Muscle layer of colon (tissue), 2 donors: ENCODE results near the gene ULK1.
A peak's percentile ranks its signal among the peaks of the same experiment; 100 is the strongest.

ENCODE experiments used
- H3K27ac ChIP-seq: one replicate; pipeline ENCODE4 v1.7.0; 2013; ENCODE audit warnings: low read depth, mild to moderate bottlenecking, low read length, moderate library complexity
- H3K27me3 ChIP-seq, 2 donors: one replicate each; pipeline ENCODE4 v1.7.0; 2013; ENCODE audit warnings: low read length in 2 of 2, mild to moderate bottlenecking in 2 of 2; ENCODE audit not compliant: insufficient read depth in 2 of 2, control insufficient read depth in 1 of 2
- H3K36me3 ChIP-seq: one replicate; pipeline ENCODE4 v1.7.0; 2013; ENCODE audit warnings: mild to moderate bottlenecking, low read length; ENCODE audit not compliant: insufficient read depth
- H3K4me1 ChIP-seq: one replicate; pipeline ENCODE4 v1.7.0; 2013; ENCODE audit warnings: mild to moderate bottlenecking, low read length; ENCODE audit not compliant: insufficient read depth
- H3K4me3 ChIP-seq, 2 donors: one replicate each; pipeline ENCODE4 v1.7.0; 2013; ENCODE audit warnings: low read length in 2 of 2, low read depth in 1 of 2, mild to moderate bottlenecking in 1 of 2, moderate library complexity in 1 of 2
- H3K9ac ChIP-seq: one replicate; pipeline ENCODE4 v1.7.0; 2013; ENCODE audit warnings: low read length
- H3K9me3 ChIP-seq: one replicate; pipeline ENCODE4 v1.7.0; 2013; ENCODE audit warnings: mild to moderate bottlenecking, low read length
- donor health status: abdominal sarcoma.
- donor health status: Adenocarcinoma of cecum.

The ULK1 gene

DNA sequence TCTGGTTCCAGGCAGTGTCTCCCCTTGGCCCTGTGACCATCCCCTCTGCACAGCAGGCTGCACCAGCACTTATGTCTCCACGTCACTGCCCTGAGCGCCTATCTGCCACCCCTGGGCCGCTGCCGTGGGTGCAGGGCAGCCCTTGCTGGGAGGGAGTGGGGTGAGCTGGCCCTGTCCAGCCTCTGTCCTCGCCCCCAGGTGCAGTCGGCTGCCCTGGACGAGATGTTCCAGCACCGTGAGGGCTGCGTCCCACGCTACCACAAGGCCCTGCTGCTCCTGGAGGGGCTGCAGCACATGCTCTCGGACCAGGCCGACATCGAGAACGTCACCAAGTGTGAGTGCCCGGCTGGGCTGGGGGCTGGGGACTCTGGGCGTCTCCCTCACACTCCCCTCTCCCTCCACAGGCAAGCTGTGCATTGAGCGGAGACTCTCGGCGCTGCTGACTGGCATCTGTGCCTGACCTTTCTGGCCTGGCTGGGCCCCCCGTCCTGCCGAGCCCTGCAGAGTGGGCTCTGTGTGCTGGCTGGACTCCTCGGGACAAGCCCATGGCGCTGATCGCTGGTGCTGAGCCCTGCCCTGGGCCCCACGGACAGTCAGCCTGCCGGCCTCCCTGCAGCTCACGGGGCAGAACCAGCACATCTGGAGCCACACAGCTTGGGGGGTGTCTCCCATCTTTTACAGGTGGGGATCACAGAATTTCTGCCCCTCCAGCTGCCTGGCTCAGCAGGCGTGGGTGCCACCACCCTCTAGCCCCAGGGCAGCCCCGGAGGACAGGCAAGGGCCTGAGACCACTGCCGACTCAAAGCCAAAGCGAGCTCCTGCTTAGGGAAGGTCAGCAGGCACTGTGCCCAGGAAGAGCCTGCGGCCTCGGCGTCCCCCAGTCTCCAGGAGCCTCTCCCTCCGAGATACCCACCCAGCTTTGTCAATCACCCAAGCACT, 26.7 kb downstream of the ULK1 start:
- no peaks in the 10 kb centered on the region for H3K9me3 ChIP-seq
- no peak overlapping the region for H3K4me3 ChIP-seq
- no peaks in the 10 kb centered on the region for H3K27me3 ChIP-seq
- peaks cover 24% of the 10 kb centered on the region for H3K36me3 ChIP-seq
- no peak overlapping the region for H3K27ac ChIP-seq
- H3K9ac ChIP-seq, result no peak overlapping the region
- no peaks in the 10 kb centered on the region for H3K4me1 ChIP-seq

DNA sequence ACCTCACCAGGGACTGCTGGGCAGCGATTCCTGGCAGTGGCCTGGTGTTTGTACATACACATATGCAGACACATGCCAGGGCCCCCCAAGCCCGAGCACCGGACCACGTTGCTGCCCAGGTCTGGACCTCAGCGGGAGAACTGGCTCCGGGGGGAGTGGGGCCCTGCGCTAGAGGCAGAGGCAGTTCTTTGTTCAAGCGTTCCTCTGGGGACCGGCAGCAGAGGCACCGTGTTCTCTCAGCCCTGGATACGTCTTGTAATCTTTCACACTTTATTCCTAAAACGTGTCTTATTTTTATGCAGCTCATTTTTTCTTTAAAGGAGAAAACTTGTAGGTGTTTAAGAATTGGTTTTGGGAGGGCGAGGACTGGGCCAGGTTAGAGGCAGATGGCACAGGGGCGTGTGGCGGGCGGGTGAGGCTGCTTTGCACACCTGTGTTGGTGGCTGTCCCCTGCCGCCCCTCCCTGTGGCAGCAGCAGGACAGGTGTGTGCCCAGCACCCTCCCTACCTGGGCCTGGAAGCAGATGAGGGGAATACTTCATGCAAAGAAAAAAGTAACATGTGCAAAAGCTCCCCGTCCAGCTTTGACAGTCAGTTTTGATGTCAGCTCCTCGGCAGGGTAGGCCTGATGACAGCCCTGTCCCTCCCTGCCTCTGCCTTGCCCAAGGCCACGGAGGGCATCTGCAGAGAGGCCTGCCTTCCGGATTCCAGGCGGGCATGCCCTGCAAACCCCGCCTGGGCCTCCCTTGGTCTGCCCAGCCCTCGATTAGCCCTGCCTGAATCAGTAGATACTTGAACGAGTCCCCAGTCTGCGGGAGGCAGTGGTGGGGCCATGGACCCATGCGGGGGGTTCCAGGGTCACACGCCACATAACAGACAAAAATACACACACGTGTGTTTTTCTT, 27.7 kb downstream of the ULK1 start:
- Histone ChIP-seq H3K36me3 (peaks cover 18% of the 10 kb centered on the region), H3K9ac (no peak overlapping the region), H3K27ac (no peak overlapping the region), H3K4me3 (no peak overlapping the region), H3K9me3 (no peaks in the 10 kb centered on the region), H3K4me1 (no peaks in the 10 kb centered on the region), H3K27me3 (no peaks in the 10 kb centered on the region)

DNA sequence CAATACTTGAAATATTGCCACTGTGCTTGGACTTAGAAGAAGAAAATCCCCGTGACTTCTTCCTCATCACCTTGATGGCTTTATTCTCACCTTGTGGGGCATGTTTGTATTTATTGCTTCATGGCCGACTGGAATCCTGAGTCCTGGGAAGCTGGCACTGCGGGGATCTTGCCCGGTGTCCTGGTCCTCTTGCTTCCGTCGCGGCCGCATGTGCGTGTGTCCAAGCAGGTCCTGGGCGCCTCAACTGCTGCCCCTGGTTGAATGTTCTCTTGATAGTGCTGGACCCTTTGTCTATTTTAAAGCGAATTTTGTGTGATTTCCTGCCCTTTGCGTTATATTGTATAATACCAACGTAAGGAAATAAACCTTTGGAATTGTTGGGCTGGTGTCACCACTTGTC, 28.4 kb downstream of the ULK1 start:
- Histone ChIP-seq H3K4me3 (no peak overlapping the region), H3K36me3 (peaks cover 18% of the 10 kb centered on the region), H3K27me3 (no peaks in the 10 kb centered on the region), H3K4me1 (no peaks in the 10 kb centered on the region), H3K27ac (no peak overlapping the region), H3K9me3 (no peaks in the 10 kb centered on the region), H3K9ac (no peak overlapping the region)

DNA sequence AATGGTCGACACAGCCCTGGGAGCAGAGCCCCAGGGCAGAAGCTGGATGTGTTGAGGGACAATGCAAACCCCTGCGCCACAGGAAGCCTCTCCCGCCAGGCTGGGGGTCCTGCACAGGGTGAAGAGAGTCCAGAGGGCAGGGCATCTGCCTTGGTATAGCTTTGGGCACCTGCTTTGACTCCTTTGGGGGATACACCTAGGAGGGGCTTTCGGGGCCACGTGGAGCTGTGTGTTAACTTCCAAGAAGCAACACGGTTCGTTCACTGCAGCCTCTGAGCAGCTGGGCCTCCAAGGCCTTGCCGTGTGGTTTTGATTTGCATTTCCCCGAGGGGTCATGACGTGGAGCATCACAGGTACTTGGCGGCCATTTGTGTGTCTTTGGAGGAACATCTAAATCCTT, 28.8 kb downstream of the ULK1 start:
- Histone ChIP-seq H3K27ac (no peak overlapping the region), H3K4me3 (no peak overlapping the region), H3K27me3 (no peaks in the 10 kb centered on the region), H3K9ac (no peak overlapping the region), H3K36me3 (peaks cover 18% of the 10 kb centered on the region), H3K4me1 (no peaks in the 10 kb centered on the region), H3K9me3 (no peaks in the 10 kb centered on the region)

DNA sequence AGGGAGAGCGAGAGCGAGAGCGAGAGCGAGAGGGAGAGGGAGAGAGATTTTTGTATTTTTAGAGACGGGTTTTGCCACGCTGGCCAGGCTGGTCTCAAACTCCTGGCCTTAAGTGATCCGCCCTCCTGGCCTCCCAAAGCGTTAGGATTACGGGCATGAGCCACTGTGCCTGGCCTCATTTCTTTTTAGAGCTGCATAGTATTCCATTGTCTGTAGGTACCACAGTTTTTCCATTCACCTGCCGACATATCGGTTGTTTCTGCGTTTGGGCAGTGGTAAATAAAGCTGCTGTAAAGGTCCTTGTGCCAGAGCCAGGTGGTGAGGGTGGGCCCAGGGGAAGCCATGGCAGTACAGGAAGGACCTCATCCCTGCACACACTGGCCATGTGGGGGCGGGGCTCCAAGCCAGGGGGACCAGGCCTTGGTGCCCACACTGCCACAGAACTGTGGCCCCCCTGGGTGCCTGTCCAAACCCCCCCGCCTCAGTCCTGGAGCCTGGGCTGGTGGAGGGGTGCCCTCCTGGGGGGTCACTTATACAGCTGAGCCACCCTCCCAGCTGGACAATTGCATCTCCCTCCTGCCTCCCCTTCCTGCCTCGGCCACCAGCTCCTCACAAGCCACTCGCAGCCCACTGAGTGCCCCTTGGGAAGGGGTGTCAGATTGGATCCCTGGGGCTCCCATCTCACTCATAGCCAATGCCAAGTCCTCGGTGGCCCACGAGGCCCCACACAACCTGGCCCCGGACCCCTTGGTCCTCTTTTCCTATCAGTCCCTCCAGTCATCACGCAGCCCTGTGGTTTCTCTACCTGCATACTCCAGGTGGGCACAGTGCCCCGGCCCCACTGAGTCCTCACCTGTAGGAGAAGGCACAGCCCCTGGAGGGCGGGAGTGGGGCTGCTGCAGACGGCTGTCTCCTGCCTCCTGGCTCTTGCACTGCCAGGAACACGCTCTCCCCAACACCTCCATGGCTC, 33.0 kb downstream of the ULK1 start:
- Histone ChIP-seq H3K36me3 (peaks cover 3% of the 10 kb centered on the region), H3K9ac (no peak overlapping the region), H3K4me1 (peaks cover 8% of the 10 kb centered on the region), H3K27me3 (no peaks in the 10 kb centered on the region), H3K27ac (peak overlapping the region; percentile 23), H3K4me3 (no peak overlapping the region), H3K9me3 (no peaks in the 10 kb centered on the region)

DNA sequence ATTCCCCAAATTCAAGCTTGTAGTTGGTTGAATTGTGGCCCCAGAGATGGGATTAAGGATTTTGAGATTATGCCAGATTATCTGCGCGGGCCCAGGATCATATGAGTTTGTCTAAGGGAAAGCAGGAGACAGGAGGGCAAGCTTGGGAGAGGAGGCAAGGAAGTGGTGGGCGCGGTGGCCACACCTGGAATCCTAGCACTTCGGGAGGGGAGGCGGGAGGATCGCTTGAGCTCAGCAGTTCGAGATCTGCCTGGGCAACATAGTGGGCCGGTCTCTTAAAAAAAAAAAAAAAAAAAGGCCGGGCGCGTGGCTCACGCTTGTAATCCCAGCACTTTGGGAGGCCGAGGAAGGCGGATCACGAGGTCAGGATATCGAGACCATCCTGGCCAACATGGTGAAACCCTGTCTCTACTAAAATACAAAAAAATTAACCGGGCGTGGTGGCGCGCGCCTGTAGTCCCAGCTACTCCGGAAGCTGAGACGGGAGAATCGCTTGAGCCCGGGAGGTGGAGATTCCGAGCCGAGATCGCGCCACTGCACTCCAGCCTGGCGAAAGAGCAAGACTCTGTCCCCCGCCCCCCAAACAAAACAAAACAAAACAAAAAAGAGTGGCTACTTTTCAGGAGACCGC, 33.8 kb downstream of the ULK1 start:
- peak overlapping the region; percentile 60 to 80 for H3K4me3 ChIP-seq
- no peaks in the 10 kb centered on the region for H3K27me3 ChIP-seq
- H3K4me1 ChIP-seq, result peaks cover 8% of the 10 kb centered on the region
- no peaks in the 10 kb centered on the region for H3K9me3 ChIP-seq
- H3K36me3 ChIP-seq, result peaks cover 11% of the 10 kb centered on the region
- H3K27ac ChIP-seq, result peak overlapping the region; percentile 85
- no peak overlapping the region for H3K9ac ChIP-seq

DNA sequence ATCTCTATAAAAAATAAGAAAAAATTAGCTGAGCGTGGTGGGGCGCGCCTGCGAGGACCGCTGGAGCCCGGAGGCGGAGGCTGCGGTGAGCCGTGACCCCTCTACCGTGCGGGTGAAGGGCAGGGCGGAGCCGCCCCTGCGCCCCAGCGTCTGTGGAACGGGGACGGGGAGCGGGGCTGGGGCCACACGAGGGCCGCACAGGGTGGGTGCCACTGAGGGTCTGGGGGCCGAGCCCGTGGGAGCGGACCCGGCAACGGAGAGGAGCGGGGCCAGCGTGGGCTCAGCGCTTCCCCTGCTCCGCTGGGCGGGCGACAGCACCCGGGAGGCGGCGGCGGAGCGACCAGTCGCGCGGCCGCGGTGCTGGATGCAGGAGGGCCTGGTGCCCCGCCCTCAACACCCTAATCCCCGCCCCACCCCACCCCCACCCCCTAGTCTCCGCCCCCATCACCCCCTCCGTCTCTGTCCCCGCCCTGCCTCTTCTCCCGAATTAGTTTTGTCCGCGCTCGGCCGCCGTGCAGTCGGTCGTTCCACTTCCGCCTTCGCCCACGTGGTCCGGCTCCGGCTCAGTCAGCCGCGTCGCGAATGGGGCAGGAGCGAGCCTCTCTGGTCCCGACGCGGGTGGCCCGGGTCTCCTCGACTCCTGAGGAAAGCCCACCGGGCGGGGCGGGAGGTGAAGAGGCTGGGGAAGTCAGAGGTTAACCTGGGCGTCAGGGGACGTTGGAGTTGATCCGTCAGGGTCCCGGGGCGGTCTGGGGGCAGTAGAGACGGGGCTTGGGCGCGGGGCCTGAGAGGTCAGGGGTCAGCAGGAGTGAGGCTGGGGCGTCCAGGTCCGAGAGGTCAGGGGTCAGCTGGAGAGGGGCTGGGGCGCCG, 34.5 kb downstream of the ULK1 start, which contains the start of gene PUS1:
PUS1 (plus strand) TSS at position 566 of the 870 bp plus-strand sequence. CDS start 447 bp downstream, outside the sequence.
- Histone ChIP-seq H3K9me3 (no peaks in the 10 kb centered on the region), H3K4me3 (peak within 1 kb of the TSS; percentile 74 to 99), H3K27ac (peak within 1 kb of the TSS; percentile 85), H3K36me3 (peaks cover 18% of the 10 kb centered on the region), H3K9ac (no peak within 1 kb of the TSS), H3K4me1 (peaks cover 8% of the 10 kb centered on the region), H3K27me3 (no peaks in the 10 kb centered on the region)

DNA sequence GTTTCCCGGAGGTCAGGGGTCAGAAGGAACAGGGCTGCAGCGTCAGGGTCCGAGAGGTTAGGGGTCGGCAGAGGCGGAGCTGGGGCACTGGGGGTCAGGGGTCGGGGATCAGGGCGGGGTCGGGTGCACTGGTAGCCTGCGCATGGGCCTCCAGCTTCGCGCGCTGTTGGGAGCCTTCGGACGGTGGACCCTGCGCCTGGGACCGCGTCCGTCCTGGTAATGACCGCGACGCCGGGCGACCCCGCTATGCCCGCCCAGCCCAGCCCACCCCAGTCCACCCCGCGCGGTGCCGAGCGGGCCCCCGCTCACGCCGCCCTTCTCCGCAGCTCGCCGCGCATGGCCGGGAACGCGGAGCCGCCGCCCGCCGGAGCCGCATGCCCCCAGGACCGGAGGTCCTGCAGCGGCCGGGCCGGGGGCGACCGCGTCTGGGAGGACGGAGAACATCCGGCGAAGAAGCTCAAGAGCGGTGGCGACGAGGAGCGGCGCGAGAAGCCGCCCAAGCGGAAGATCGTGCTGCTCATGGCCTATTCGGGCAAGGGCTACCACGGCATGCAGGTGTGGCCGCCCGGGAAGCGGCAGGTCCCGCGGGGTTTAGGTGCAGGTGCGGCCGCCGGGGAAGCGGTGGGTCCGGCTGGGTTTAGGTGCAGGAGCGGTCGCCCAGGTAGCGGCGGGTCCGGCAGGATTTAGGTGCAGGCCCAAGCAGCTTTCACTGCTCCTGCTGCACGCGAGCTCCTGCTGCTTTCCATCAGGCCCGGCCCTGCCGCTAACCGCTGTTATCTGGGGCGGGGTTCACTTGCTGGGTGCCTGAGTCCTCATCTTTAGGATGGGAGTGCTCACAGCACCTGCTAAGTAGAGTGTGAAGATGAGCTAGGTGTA, 35.4 kb downstream of the ULK1 start:
- no peaks in the 10 kb centered on the region for H3K9me3 ChIP-seq
- H3K4me1 ChIP-seq, result peaks cover 8% of the 10 kb centered on the region
- H3K36me3 ChIP-seq, result peaks cover 21% of the 10 kb centered on the region
- peak overlapping the region; percentile 74 to 99 for H3K4me3 ChIP-seq
- no peaks in the 10 kb centered on the region for H3K27me3 ChIP-seq
- peak overlapping the region; percentile 44 for H3K27ac ChIP-seq
- no peak overlapping the region for H3K9ac ChIP-seq

DNA sequence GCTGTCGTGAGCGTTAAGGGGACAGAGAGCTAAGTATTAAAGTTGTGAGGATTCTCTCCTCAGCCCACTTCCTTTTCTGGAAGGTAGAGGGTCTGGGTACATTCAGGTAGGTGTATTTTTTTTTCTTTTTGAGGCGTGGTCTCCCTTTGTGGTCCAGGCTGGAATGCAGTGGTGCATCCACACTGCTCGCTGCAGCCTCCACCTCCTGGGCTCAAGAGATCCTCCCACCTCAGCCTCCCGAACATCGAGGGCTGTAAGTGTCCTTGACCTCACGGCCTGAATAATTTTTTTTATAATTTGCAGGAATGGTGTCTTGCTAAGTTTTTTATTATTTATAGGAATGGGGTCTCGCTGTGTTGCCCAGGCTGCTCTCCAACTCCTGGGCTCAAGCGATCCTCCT, 36.1 kb downstream of the ULK1 start:
- Histone ChIP-seq H3K9ac (no peak overlapping the region), H3K36me3 (peaks cover 25% of the 10 kb centered on the region), H3K4me1 (peaks cover 8% of the 10 kb centered on the region), H3K9me3 (no peaks in the 10 kb centered on the region), H3K27ac (no peak overlapping the region), H3K27me3 (no peaks in the 10 kb centered on the region), H3K4me3 (peak overlapping the region in 1 of 2 donors; percentile 23)
